ENCODE results near the gene NXF2. TPM values are rescaled to one million over a fixed set of nuclear protein-coding genes. Genes with fewer than 3 reads are reported as not detected.

The NXF2 gene
- total RNA-seq: not detected in 2 replicates

GRCh38 chrX:102246893-102247292 lies at the start of gene NXF2:
Gene NXF2, plus strand, starts transcription at chrX:102247167. Its CDS starts 59,912 bp downstream, at chrX:102307079.

GRCh38 chrX:102214986-102215385 lies 32.0 kb upstream of the NXF2 start, which contains the start of gene TCP11X1:
Gene TCP11X1, plus strand, starts transcription at chrX:102215301.

Other genes with a start within 250 kb of the NXF2 start
- gene TCEAL2, start 121.5 kb upstream of the NXF2 start, total RNA-seq: not detected in 2 replicates
- not detected in 2 replicates for gene TCEAL6, start 104.7 kb upstream of the NXF2 start, total RNA-seq
- 5.5 and 6.5 TPM in 2 replicates for gene BEX5, start 91.2 kb upstream of the NXF2 start, total RNA-seq
- not detected in 2 replicates for gene TCP11X1, start 31.9 kb upstream of the NXF2 start, total RNA-seq
- not detected in 2 replicates for gene NXF2B, start 192.8 kb downstream of the NXF2 start, total RNA-seq
- gene TCP11X2, start 224.6 kb downstream of the NXF2 start, total RNA-seq: not detected in 2 replicates

All from epithelial cell of umbilical artery (primary cell).